Measurements from ENCODE around the gene FNTB. TPM values are rescaled to one million over a fixed set of nuclear protein-coding genes. Genes with fewer than 3 reads are reported as not detected.

Gene FNTB
- total and polyA plus RNA-seq, 12 donors, result 12.2 to 27.2 (median 22.3) TPM

- no peak for TF ChIP-seq POLR2A (IDR thresholded peaks at IDR 0.05)
- TF ChIP-seq, protein P1, sequence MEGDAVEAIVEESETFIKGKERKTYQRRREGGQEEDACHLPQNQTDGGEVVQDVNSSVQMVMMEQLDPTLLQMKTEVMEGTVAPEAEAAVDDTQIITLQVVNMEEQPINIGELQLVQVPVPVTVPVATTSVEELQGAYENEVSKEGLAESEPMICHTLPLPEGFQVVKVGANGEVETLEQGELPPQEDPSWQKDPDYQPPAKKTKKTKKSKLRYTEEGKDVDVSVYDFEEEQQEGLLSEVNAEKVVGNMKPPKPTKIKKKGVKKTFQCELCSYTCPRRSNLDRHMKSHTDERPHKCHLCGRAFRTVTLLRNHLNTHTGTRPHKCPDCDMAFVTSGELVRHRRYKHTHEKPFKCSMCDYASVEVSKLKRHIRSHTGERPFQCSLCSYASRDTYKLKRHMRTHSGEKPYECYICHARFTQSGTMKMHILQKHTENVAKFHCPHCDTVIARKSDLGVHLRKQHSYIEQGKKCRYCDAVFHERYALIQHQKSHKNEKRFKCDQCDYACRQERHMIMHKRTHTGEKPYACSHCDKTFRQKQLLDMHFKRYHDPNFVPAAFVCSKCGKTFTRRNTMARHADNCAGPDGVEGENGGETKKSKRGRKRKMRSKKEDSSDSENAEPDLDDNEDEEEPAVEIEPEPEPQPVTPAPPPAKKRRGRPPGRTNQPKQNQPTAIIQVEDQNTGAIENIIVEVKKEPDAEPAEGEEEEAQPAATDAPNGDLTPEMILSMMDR (IDR thresholded peaks at IDR 0.05), result no peak
- intact Hi-C loops (cut with DNase I), result no loop called here
- no peak overlapping the region for H3K27ac ChIP-seq
- WGBS, 4 donors, result 82 to 87% (median 86%) methylated on average over 6 of the region's 6 CpGs
- no peak overlapping the region for H3K4me3 ChIP-seq
- peaks cover 13 to 31% of the 10 kb centered on the region in 2 donors for H3K4me1 ChIP-seq (replicated peaks in 1 of 2)
- no peaks in the 10 kb centered on the region for H3K27me3 ChIP-seq
- DNase-seq, result no peak
- no peaks in the 10 kb centered on the region for H3K9me3 ChIP-seq (replicated peaks in 1 of 3)
- peaks cover 0 to 17% of the 10 kb centered on the region in 2 donors for H3K36me3 ChIP-seq (replicated peaks in 1 of 2)
These were observed 85.6 kb downstream of the FNTB start for GRCh38 chr14:65072256-65072655.

GRCh38 chr14:65072937-65073336, 86.2 kb downstream of the FNTB start:
- Histone ChIP-seq H3K9me3 (replicated peaks in 1 of 3) (no peaks in the 10 kb centered on the region), H3K27ac (peak overlapping the region in 1 of 5 donors; percentile 2), H3K27me3 (no peaks in the 10 kb centered on the region), H3K4me3 (no peak overlapping the region), H3K36me3 (replicated peaks in 1 of 2) (peaks cover 0 to 24% of the 10 kb centered on the region in 2 donors), H3K4me1 (replicated peaks in 1 of 2) (peaks cover 13 to 31% of the 10 kb centered on the region in 2 donors)
- 67 to 92% (median 80%) methylated on average over 1 of the region's 1 CpG for WGBS, 4 donors
- TF ChIP-seq, protein P1 (IDR thresholded peaks at IDR 0.05), result no peak
- intact Hi-C loops (cut with DNase I), result no loop called here
- DNase-seq, result no peak

- Histone ChIP-seq H3K9me3 (replicated peaks in 1 of 3) (no peaks in the 10 kb centered on the region), H3K27ac (peak overlapping the region in 2 of 5 donors; percentile 55 to 58), H3K27me3 (no peaks in the 10 kb centered on the region), H3K4me1 (replicated peaks in 1 of 2) (peaks cover 13 to 31% of the 10 kb centered on the region in 2 donors), H3K4me3 (no peak overlapping the region), H3K36me3 (replicated peaks in 1 of 2) (peaks cover 0 to 31% of the 10 kb centered on the region in 2 donors)
- no peak for DNase-seq
- intact Hi-C loops (cut with DNase I), result no loop called here
- WGBS, 4 donors, result 85 to 92% (median 87%) methylated on average over 2 to 4 of the region's 4 CpGs
- TF ChIP-seq, protein P1 (IDR thresholded peaks at IDR 0.05), result no peak
- TF ChIP-seq POLR2A (IDR thresholded peaks at IDR 0.05), result no peak
These were observed 87.0 kb downstream of the FNTB start for GRCh38 chr14:65073605-65074201.

DNA sequence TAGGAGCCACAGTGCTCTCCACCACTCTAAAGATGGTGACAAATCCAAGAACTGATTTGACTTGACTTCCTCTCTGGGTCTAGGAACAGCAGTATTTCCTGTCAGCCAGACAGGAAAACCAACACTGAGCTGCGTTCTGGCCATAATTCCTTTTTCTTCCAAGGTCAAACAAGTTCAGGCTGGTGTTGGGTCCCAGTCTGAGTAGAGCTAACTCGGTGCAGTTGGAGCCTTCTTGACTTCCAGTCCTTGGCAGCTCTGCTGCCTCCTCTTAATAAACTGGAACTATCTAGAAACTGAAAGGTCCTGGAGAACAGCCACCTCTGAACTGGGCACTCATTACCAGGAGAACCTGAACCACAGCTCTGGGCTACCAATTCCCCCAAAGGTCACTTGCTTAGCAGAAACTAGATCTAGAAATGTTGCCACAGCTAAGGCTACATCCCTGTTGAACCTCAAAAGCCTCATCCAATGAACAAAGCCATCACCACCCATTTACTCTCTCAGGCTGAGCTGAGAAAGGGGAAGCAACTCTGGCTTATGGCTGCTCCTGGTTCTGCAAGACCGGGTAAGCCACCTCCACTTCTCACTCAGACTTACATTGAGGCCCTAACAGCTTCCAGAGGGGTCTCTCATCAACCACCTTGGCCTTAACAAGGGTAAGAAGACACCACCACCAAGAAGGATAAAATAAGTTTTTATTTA, 87.9 kb downstream of the FNTB start:
- H3K27ac ChIP-seq, result peak overlapping the region in 3 of 5 donors; percentile 21 to 61 (median 55)
- no peaks in the 10 kb centered on the region for H3K9me3 ChIP-seq (replicated peaks in 1 of 3)
- intact Hi-C loops (cut with DNase I), result no loop called here
- no peaks in the 10 kb centered on the region for H3K27me3 ChIP-seq
- TF ChIP-seq, protein P1 (IDR thresholded peaks at IDR 0.05), result no peak
- no peak for TF ChIP-seq POLR2A (IDR thresholded peaks at IDR 0.05)
- no peak overlapping the region for H3K4me3 ChIP-seq
- 23 to 34% (median 29%) methylated on average over 3 of the region's 3 CpGs for WGBS, 4 donors
- peaks cover 13 to 35% of the 10 kb centered on the region in 2 donors for H3K4me1 ChIP-seq (replicated peaks in 1 of 2)
- H3K36me3 ChIP-seq (replicated peaks in 1 of 2), result peaks cover 0 to 31% of the 10 kb centered on the region in 2 donors
- DNase-seq, result peak in 1 of 7 donors; percentile 25
